ENCODE results near the gene PNMA8A. TPM values are rescaled to one million over a fixed set of nuclear protein-coding genes. Genes with fewer than 3 reads are reported as not detected.

Gene PNMA8A
- total and polyA plus RNA-seq, 2 of the 8 experiments (the other 6 are each of a cell fraction or from before 2014, with no cell fraction given) = 10.0 to 22.8 TPM

GRCh38 chr19:46429999-46430398, 41.4 kb downstream of the PNMA8A start:
- Histone ChIP-seq H3K9ac (replicated peaks in 1 of 4; ENCODE audit: extremely low read depth in 1 of 4, low read depth in 3 of 4, low read length in 3 of 4) (no peak overlapping the region), H3K56ac (replicated peaks; ENCODE audit: insufficient read length, low read depth, low read length) (no peak overlapping the region), H3K18ac (ENCODE audit: extremely low read depth, low read length) (no peak overlapping the region), H2BK15ac (ENCODE audit: low read length) (no peak overlapping the region), H3K36me3 (ENCODE audit: control insufficient read depth in 2 of 4, insufficient read depth in 4 of 4, low read length in 3 of 4) (no peaks in the 10 kb centered on the region), H3K4me1 (replicated peaks in 1 of 4; ENCODE audit: control insufficient read depth in 3 of 4, insufficient read depth in 4 of 4, low read length in 3 of 4) (peaks cover 3 to 6% (median 5%) of the 10 kb centered on the region in 4 experiments; a peak in 6 of 7 replicates), H3K4ac (replicated peaks; ENCODE audit: insufficient read length, low read depth, low read length) (no peak overlapping the region), H2BK20ac (ENCODE audit: low read length) (no peak overlapping the region), H3K4me2 (ENCODE audit: insufficient read depth in 1 of 2, low read depth in 2 of 2, low read length in 2 of 2) (no peak overlapping the region), H2AFZ (ENCODE audit: low read length) (no peak overlapping the region), H2BK120ac (replicated peaks; ENCODE audit: low read depth, low read length) (no peak overlapping the region), H3K9me3 (ENCODE audit: insufficient read depth in 2 of 2, low read depth in 1 of 2, low read length in 1 of 2) (no peaks in the 10 kb centered on the region), H3K27ac (ENCODE audit: low read depth, low read length) (no peak overlapping the region), H2BK5ac (ENCODE audit: low read depth, low read length) (no peak overlapping the region), H4K8ac (ENCODE audit: extremely low read depth, insufficient read depth, low read length) (no peak overlapping the region), H3K23ac (ENCODE audit: insufficient read length) (no peak overlapping the region), H3K79me2 (ENCODE audit: control insufficient read depth in 1 of 2, insufficient read depth in 2 of 2, low read length in 2 of 2) (no peaks in the 10 kb centered on the region), H3K79me1 (ENCODE audit: low read depth, low read length) (no peaks in the 10 kb centered on the region), H3K23me2 (ENCODE audit: low read depth, low read length) (peaks cover 8% of the 10 kb centered on the region), H3K4me3 (ENCODE audit: extremely low read depth in 1 of 4, insufficient read depth in 2 of 4, low read depth in 3 of 4, low read length in 4 of 4) (no peak overlapping the region), H2AK5ac (ENCODE audit: low read depth, low read length) (no peak overlapping the region), H4K5ac (ENCODE audit: insufficient read length, low read depth, low read length) (no peak overlapping the region), H3K14ac (ENCODE audit: insufficient read length) (no peak overlapping the region), H4K20me1 (replicated peaks in 1 of 2; ENCODE audit: control insufficient read depth in 1 of 2, insufficient read depth in 2 of 2, low read length in 2 of 2) (no peaks in the 10 kb centered on the region), H3K27me3 (replicated peaks in 1 of 4; ENCODE audit: control insufficient read depth in 3 of 4, extremely low read depth in 1 of 4, insufficient read depth in 3 of 4, low read length in 3 of 4) (peaks cover 0 to 20% (median 15%) of the 10 kb centered on the region in 4 experiments; a peak in 5 of 7 replicates), H4K91ac (replicated peaks; ENCODE audit: insufficient read length, low read length) (no peak overlapping the region), H2BK12ac (ENCODE audit: low read depth, low read length) (no peak overlapping the region)
- FAIRE-seq = no peak
- DNase-seq (ENCODE audit: low read depth in 1 of 2, low spot score in 2 of 2) = no peak
- 85% methylated on average over 4 of the region's 4 CpGs; no CpG with 5 or more reads in 1 of the 2 experiments for WGBS, 2 experiments (ENCODE audit: extremely low coverage in 1 of 2, insufficient coverage in 1 of 2, insufficient read length in 1 of 2, insufficient replicate concordance in 2 of 2, low coverage in 1 of 2, low lambda C conversion rate in 2 of 2, missing lambda C conversion rate in 1 of 2)
- ChIA-PET POLR2A (ENCODE audit: partially characterized antibody) (interaction anchor here (0.8 kb wide), 1 partner anchor 20 kb away, joined by 3 read pairs; no protein-coding TSS in a partner anchor), CTCF (ENCODE audit: partially characterized antibody) (interaction anchor here (0.6 to 1.2 kb wide), 2 partner anchors 14 to 34 kb away, joined by 4 read pairs; no protein-coding TSS in a partner anchor)
- TF ChIP-seq SP2 (IDR thresholded peaks at IDR 0.05; ENCODE audit: low read length) = no peak
- no peak for TF ChIP-seq TCF12 (IDR thresholded peaks at IDR 0.05; ENCODE audit: low read depth, low read length)
- no peak for TF ChIP-seq MAFK (IDR thresholded peaks at IDR 0.05; ENCODE audit: low read depth, low read length)
- no peak for TF ChIP-seq SP4 (IDR thresholded peaks at IDR 0.05; ENCODE audit: low read length)
- TF ChIP-seq SIN3A (conservative IDR thresholded peaks at IDR 0.05 in 1 of 2, IDR thresholded peaks at IDR 0.05 in 1 of 2; ENCODE audit: low read depth in 1 of 2, low read length in 2 of 2) = no peak
- no peak for TF ChIP-seq RAD21 (IDR thresholded peaks at IDR 0.05 in 1 of 2, conservative IDR thresholded peaks at IDR 0.05 in 1 of 2; ENCODE audit: low read depth in 2 of 2, low read length in 2 of 2)
- no peak for TF ChIP-seq ATF2 (IDR thresholded peaks at IDR 0.05; ENCODE audit: low read length)
- TF ChIP-seq CREB1 (IDR thresholded peaks at IDR 0.05) = no peak
- TF ChIP-seq RBBP5 (IDR thresholded peaks at IDR 0.05; ENCODE audit: borderline replicate concordance, low read depth, low read length) = no peak
- no peak for TF ChIP-seq POLR2AphosphoS5 (IDR thresholded peaks at IDR 0.05; ENCODE audit: low read depth, low read length)
- TF ChIP-seq YY1 (IDR thresholded peaks at IDR 0.05; ENCODE audit: low read depth, low read length) = no peak
- no peak for TF ChIP-seq BACH1 (IDR thresholded peaks at IDR 0.05; ENCODE audit: low read length)
- no peak for TF ChIP-seq PHF8 (conservative IDR thresholded peaks at IDR 0.05; ENCODE audit: low read depth, low read length)

Measured in H1 (cell line).